Panc1 (cell line): ENCODE data around the gene MINDY4. TPM values are rescaled to one million over a fixed set of nuclear protein-coding genes. Genes with fewer than 3 reads are reported as not detected.

ENCODE experiments used
- ATAC-seq: fragments of 200-7000 bp; cut with Tn5 transposase; 2 replicates; pipeline ENCODE4 v1.9.1; 2020; ENCODE audit warnings: mild to moderate bottlenecking, moderate library complexity
- BruUV-seq: library from RNA; stranded (reverse); fragments of 400-500 nt; replicated peaks from 2 replicates; lab custom pipeline; 2021; lab: Mats Ljungman, UMichigan
- CTCF ChIA-PET: fragments of 300-600 bp; sonication (Branson Sonifier 250); formaldehyde crosslinking; loops from one replicate; lab custom pipeline; 2022; ENCODE audit warnings: antibody characterized with exemption; lab: Charles Lee
- POLR2A ChIA-PET: fragments of 300-600 bp; sonication (Branson Sonifier 250); formaldehyde crosslinking; loops from one replicate; lab custom pipeline; 2022; ENCODE audit warnings: antibody characterized with exemption; lab: Charles Lee
- DNase-seq: peaks from one replicate; pipeline ENCODE4 v3.0.0-alpha.2; 2010; ENCODE audit warnings: low read depth, low spot score
- H3K27ac ChIP-seq: 2 replicates; pipeline ENCODE4 v1.5.1; 2011; ENCODE audit warnings: mild to moderate bottlenecking, low read length, inconsistent platforms
- H3K27me3 ChIP-seq: fragments of 200-500 bp; sonication (Bioruptor generic); 2 replicates; pipeline ENCODE4 v1.6.0; 2014; ENCODE audit warnings: low read length, inconsistent platforms; ENCODE audit not compliant: control insufficient read depth, insufficient read depth
- H3K36me3 ChIP-seq: fragments of 200-500 bp; sonication (Bioruptor generic); 2 replicates; pipeline ENCODE4 v1.5.1; 2014; ENCODE audit warnings: inconsistent platforms, mild to moderate bottlenecking, low read length, moderate library complexity; ENCODE audit not compliant: control insufficient read depth, insufficient read depth
- H3K4me1 ChIP-seq: 2 replicates; pipeline ENCODE4 v1.5.1; 2011; ENCODE audit warnings: inconsistent platforms, mild to moderate bottlenecking, low read length, moderate library complexity; ENCODE audit not compliant: control insufficient read depth, insufficient read depth
- H3K4me3 ChIP-seq, 2 experiments: 2 replicates each; pipeline ENCODE4 v1.5.1; 2011 to 2012; ENCODE audit warnings: low read depth in 2 of 2, low read length in 2 of 2, mild to moderate bottlenecking in 2 of 2, inconsistent platforms in 1 of 2, moderate library complexity in 1 of 2
- H3K9me3 ChIP-seq: fragments of 200-500 bp; sonication (Bioruptor generic); 2 replicates; pipeline ENCODE4 v1.5.1; 2014; ENCODE audit warnings: low read depth, mild to moderate bottlenecking, inconsistent platforms, low read length, moderate library complexity; ENCODE audit not compliant: control insufficient read depth, insufficient read depth
- CTCF ChIP-seq: fragments of 450-650 bp; IDR thresholded peaks from 2 replicates; pipeline ENCODE4 v1.5.1; 2017; ENCODE audit warnings: mild to moderate bottlenecking
- POLR2AphosphoS5 ChIP-seq: IDR thresholded peaks from 2 replicates; pipeline ENCODE4 v1.6.1; 2012; ENCODE audit warnings: mild to moderate bottlenecking, low read depth, low read length, moderate library complexity
- SIN3A ChIP-seq: IDR thresholded peaks from 2 replicates; pipeline ENCODE4 v1.6.1; 2012; ENCODE audit warnings: low read depth, mild to moderate bottlenecking, low read length, moderate library complexity, borderline replicate concordance; ENCODE audit not compliant: insufficient read depth
- TCF7L2 ChIP-seq: IDR thresholded peaks from 2 replicates; pipeline ENCODE4 v1.6.1; 2011; ENCODE audit warnings: mild to moderate bottlenecking, low read depth, low read length, inconsistent platforms
- in situ Hi-C: cut with HindIII; loops from 2 replicates; pipeline ENCODE4 v1.10.0; 2016; ENCODE audit warnings: low sequenced_read_pairs, low pct_unique_long_range_greater_than_20kb
- intact Hi-C: fragments of 100-400 bp; cut with micrococcal nuclease; formaldehyde crosslinking; loops from one replicate; pipeline ENCODE4 v1.10.0; 2022; ENCODE audit not compliant: unreplicated experiment
- total RNA-seq: library from RNA; stranded (reverse); gene quantifications from one replicate; pipeline ENCODE4 v1.2.1, GENCODE V29; 2021; ENCODE audit not compliant: unreplicated experiment
- TF ChIP-seq, protein P1 (sequence below), 2 experiments: IDR thresholded peaks; 2 replicates each; pipeline ENCODE4 v1.6.1; 2011 to 2012; ENCODE audit warnings: low read depth in 2 of 2, control low read depth in 1 of 2, low read length in 1 of 2, mild to moderate bottlenecking in 1 of 2, moderate library complexity in 1 of 2; ENCODE audit not compliant: insufficient read depth in 1 of 2

MINDY4 gene
- total RNA-seq, 1 experiment from 2014 or later, result 6.2 TPM

GRCh38 chr7:30775992-30776391 is 4.8 kb downstream of the MINDY4 start:
- ChIA-PET CTCF (no interaction called here), POLR2A (no interaction called here)
- Histone ChIP-seq H3K27ac (no peak overlapping the region), H3K27me3 (no peaks in the 10 kb centered on the region), H3K36me3 (no peaks in the 10 kb centered on the region; the same call in none of the 2 replicates), H3K9me3 (no peaks in the 10 kb centered on the region), H3K4me3 (no peak overlapping the region), H3K4me1 (peaks cover 8% of the 10 kb centered on the region)
- no TSS peak for BruUV-seq
- in situ Hi-C loops (no loop called here), intact Hi-C loops (no loop called here)
- TF ChIP-seq, protein P1, sequence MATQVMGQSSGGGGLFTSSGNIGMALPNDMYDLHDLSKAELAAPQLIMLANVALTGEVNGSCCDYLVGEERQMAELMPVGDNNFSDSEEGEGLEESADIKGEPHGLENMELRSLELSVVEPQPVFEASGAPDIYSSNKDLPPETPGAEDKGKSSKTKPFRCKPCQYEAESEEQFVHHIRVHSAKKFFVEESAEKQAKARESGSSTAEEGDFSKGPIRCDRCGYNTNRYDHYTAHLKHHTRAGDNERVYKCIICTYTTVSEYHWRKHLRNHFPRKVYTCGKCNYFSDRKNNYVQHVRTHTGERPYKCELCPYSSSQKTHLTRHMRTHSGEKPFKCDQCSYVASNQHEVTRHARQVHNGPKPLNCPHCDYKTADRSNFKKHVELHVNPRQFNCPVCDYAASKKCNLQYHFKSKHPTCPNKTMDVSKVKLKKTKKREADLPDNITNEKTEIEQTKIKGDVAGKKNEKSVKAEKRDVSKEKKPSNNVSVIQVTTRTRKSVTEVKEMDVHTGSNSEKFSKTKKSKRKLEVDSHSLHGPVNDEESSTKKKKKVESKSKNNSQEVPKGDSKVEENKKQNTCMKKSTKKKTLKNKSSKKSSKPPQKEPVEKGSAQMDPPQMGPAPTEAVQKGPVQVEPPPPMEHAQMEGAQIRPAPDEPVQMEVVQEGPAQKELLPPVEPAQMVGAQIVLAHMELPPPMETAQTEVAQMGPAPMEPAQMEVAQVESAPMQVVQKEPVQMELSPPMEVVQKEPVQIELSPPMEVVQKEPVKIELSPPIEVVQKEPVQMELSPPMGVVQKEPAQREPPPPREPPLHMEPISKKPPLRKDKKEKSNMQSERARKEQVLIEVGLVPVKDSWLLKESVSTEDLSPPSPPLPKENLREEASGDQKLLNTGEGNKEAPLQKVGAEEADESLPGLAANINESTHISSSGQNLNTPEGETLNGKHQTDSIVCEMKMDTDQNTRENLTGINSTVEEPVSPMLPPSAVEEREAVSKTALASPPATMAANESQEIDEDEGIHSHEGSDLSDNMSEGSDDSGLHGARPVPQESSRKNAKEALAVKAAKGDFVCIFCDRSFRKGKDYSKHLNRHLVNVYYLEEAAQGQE (IDR thresholded peaks at IDR 0.05; ENCODE audit: insufficient read depth in 1 of 2, low read depth in 2 of 2, low read length in 1 of 2), result no peak
- ATAC-seq, result no peak
- no peak for DNase-seq

DNA sequence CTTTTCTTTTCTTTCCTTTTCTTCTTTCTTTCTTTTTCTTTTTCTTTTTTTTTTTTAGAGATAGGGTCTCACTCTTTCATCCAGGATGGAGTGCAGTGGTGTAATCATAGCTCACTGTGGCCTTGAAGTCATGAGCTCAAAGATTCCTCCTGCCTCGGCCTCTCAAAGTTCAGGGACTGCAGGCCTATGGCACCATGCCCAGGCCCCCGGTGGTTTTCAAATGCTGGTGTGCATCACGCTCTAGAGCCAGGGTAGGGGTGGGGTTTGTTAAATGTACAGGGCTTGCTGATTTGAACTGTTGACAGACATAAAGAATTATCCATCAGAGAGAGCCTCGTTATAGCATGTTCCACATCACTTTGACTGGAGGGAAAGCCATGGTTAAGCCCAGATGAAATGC is 5.8 kb downstream of the MINDY4 start:
- intact Hi-C loops, result no loop called here

More for the DNA sequence above, 5.8 kb downstream of the MINDY4 start:
- in situ Hi-C loops, result no loop called here
- peaks cover 6% of the 10 kb centered on the region for H3K4me1 ChIP-seq
- H3K27ac ChIP-seq, result no peak overlapping the region
- H3K9me3 ChIP-seq, result no peaks in the 10 kb centered on the region
- H3K27me3 ChIP-seq, result no peaks in the 10 kb centered on the region
- H3K4me3 ChIP-seq, result no peak overlapping the region
- ChIA-PET CTCF (no interaction called here), POLR2A (interaction anchor here (0.6 to 0.7 kb wide), 2 partner anchors 32 to 247 kb away, joined by 3 to 8 read pairs; no protein-coding TSS in a partner anchor)
- ATAC-seq (no peak), DNase-seq (no peak)
- no peaks in the 10 kb centered on the region; the same call in none of the 2 replicates for H3K36me3 ChIP-seq
- TF ChIP-seq POLR2AphosphoS5, result no peak
- TF ChIP-seq CTCF, result no peak
- no peak for TF ChIP-seq TCF7L2
- TF ChIP-seq, protein P1 (IDR thresholded peaks at IDR 0.05; ENCODE audit: insufficient read depth in 1 of 2, low read depth in 2 of 2, low read length in 1 of 2), result no peak
- TF ChIP-seq SIN3A, result no peak
- BruUV-seq, result no TSS peak
